ENCODE results near the gene MRPL43.

- TF ChIP-seq NANOG (IDR thresholded peaks at IDR 0.05; ENCODE audit: borderline replicate concordance) (no peak), CTCF (conservative IDR thresholded peaks at IDR 0.05; ENCODE audit: low read depth in 2 of 2) (no peak), EZH2 (IDR thresholded peaks at IDR 0.05; ENCODE audit: low read depth, unreplicated experiment) (no peak), EZH2phosphoT487 (IDR thresholded peaks at IDR 0.05; ENCODE audit: unreplicated experiment) (no peak), REST (IDR thresholded peaks at IDR 0.05; ENCODE audit: unreplicated experiment) (no peak), CREB1 (CRISPR knock-in tag; IDR thresholded peaks at IDR 0.05; ENCODE audit: low read depth) (no peak)
These were observed 45.4 kb upstream of the MRPL43 start for GRCh38 chr10:101032637-101033224.
